Measurements from ENCODE around the gene TBC1D9B. TPM values are rescaled to one million over a fixed set of nuclear protein-coding genes. Genes with fewer than 3 reads are reported as not detected.

TBC1D9B gene
- total and polyA plus RNA-seq, 2 of the 13 experiments (the other 11 are each of a cell fraction or from before 2014, with no cell fraction given), result 35.0 to 50.0 TPM

DNA sequence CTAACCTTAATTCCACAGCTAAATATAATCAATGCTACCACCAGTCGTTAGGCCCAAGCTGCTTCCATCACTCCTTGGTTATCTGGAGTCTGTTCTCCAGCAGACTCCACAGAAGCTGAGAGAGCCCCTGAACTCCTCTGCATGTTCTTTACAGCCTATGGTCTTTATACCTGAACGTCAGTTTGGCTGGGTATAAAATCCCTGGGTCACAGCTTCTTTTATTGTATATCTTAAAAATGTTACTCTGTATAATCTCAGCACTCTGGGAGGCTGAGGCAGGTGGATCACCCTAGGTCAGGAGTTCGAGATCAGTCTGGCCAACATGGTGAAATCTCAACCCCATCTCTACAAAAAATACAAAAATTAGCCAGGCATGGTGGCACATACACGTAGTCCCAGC, 25.4 kb downstream of the TBC1D9B start:
- DNase-seq (ENCODE audit: low spot score) (no peak), ATAC-seq (no peak), FAIRE-seq (no peak)
- H2AFZ ChIP-seq (ENCODE audit: low read length), result no peak overlapping the region
- BruUV-seq (replicated peaks), result no TSS peak
- no peaks in the 10 kb centered on the region for H4K20me1 ChIP-seq (ENCODE audit: insufficient read depth, low read length)
- H3K4me2 ChIP-seq (ENCODE audit: low read depth, low read length), result no peak overlapping the region
- no peaks in the 10 kb centered on the region for H3K4me1 ChIP-seq (ENCODE audit: insufficient read depth, low read length)
- WGBS (ENCODE audit: low lambda C conversion rate), result 92% methylated on average over 4 of the region's 4 CpGs
- no peak overlapping the region for H3K9ac ChIP-seq (ENCODE audit: insufficient read depth, low read depth, low read length)
- peaks cover 28% of the 10 kb centered on the region for H3K9me3 ChIP-seq (ENCODE audit: low read length)
- no peaks in the 10 kb centered on the region for H3K79me2 ChIP-seq (ENCODE audit: insufficient read depth, low read length)
- H3K36me3 ChIP-seq (replicated peaks in 1 of 2; ENCODE audit: control insufficient read depth in 1 of 2, insufficient read depth in 2 of 2, low read length in 2 of 2), result peaks cover 21 to 55% of the 10 kb centered on the region in 2 experiments
- TF ChIP-seq ZNF274 (CRISPR knock-in tag; IDR thresholded peaks at IDR 0.05), result no peak
- no peak for TF ChIP-seq CBFB (CRISPR knock-in tag; IDR thresholded peaks at IDR 0.05)
- TF ChIP-seq ZFP82 (CRISPR knock-in tag; IDR thresholded peaks at IDR 0.05; ENCODE audit: borderline replicate concordance), result no peak
- TF ChIP-seq ZNF768 (CRISPR knock-in tag; IDR thresholded peaks at IDR 0.05), result no peak
- TF ChIP-seq RFX5 (IDR thresholded peaks at IDR 0.05; ENCODE audit: low read depth, low read length), result no peak
- TF ChIP-seq ZFP1 (CRISPR knock-in tag; IDR thresholded peaks at IDR 0.05), result peak; percentile 98
- TF ChIP-seq HNF4A (CRISPR knock-in tag; IDR thresholded peaks at IDR 0.05), result no peak
- ChIA-PET CTCF (ENCODE audit: low intra/inter-chr PET ratio, low total read pairs) (no interaction called here), POLR2A (no interaction called here)
- in situ Hi-C loops (cut with HindIII; ENCODE audit: extremely low pct_ligation_motif_present, low pct_unique_long_range_greater_than_20kb) (no loop called here), intact Hi-C loops (cut with micrococcal nuclease; ENCODE audit: unreplicated experiment) (no loop called here)
- H3K4me3 ChIP-seq (replicated peaks in 1 of 3; ENCODE audit: insufficient read depth in 1 of 3, low read depth in 2 of 3, low read length in 3 of 3), result no peak overlapping the region
- H3K27me3 ChIP-seq (ENCODE audit: control insufficient read depth in 1 of 2, insufficient read depth in 2 of 2, low read length in 2 of 2), result no peaks in the 10 kb centered on the region
- no peak overlapping the region for H3K27ac ChIP-seq (ENCODE audit: extremely low read length, insufficient read depth, low read length)

DNA sequence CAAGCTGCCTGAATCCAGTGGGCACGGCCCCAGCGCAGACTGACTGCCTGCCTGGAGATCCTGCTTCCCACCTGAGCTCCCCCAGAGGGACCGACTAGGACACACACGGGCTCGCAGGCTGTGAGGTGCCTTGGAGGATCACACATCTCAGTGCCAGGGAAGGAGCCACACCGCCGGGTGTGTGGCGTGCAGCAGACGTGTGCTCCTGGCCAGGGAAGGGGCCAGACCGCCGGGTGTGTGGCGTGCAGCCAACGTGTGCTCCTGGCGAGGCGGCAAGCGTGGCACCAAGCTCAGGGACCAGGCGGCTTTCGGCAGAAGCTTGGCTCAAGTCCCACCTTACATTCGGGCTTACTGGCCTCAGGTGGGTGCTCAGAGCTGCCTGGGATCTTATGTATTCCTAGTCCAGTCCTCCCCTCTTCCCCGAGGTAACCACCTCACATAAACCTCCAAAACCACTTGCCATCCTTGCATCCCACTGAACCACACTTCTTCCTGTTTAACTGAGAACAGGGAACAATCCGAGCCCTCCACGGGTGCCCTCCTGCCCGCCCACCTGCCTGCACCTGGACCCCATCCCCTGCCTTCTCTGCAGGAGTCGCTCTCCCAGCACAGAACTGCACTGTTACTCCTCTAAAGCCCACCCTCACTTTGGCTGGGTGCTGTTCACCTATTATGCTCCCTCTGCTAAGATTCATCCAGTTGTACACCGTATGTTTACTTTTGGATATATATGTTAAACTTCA, 26.7 kb downstream of the TBC1D9B start:
- Histone ChIP-seq H3K4me2 (ENCODE audit: low read depth, low read length) (no peak overlapping the region), H4K20me1 (ENCODE audit: insufficient read depth, low read length) (no peaks in the 10 kb centered on the region), H3K27ac (ENCODE audit: extremely low read length, insufficient read depth, low read length) (no peak overlapping the region), H3K36me3 (replicated peaks in 1 of 2; ENCODE audit: control insufficient read depth in 1 of 2, insufficient read depth in 2 of 2, low read length in 2 of 2) (peaks cover 15 to 48% of the 10 kb centered on the region in 2 experiments), H3K9me3 (ENCODE audit: low read length) (peaks cover 28% of the 10 kb centered on the region), H3K27me3 (ENCODE audit: control insufficient read depth in 1 of 2, insufficient read depth in 2 of 2, low read length in 2 of 2) (no peaks in the 10 kb centered on the region), H3K4me3 (replicated peaks in 1 of 3; ENCODE audit: insufficient read depth in 1 of 3, low read depth in 2 of 3, low read length in 3 of 3) (no peak overlapping the region), H3K4me1 (ENCODE audit: insufficient read depth, low read length) (no peaks in the 10 kb centered on the region), H3K9ac (ENCODE audit: insufficient read depth, low read depth, low read length) (no peak overlapping the region), H2AFZ (ENCODE audit: low read length) (no peak overlapping the region), H3K79me2 (ENCODE audit: insufficient read depth, low read length) (no peaks in the 10 kb centered on the region)
- ChIA-PET CTCF (ENCODE audit: low intra/inter-chr PET ratio, low total read pairs) (no interaction called here), POLR2A (no interaction called here)
- DNase-seq (ENCODE audit: low spot score) (no peak), ATAC-seq (no peak), FAIRE-seq (no peak)
- no TSS peak for BruUV-seq (replicated peaks)
- in situ Hi-C loops (cut with HindIII; ENCODE audit: extremely low pct_ligation_motif_present, low pct_unique_long_range_greater_than_20kb), result no loop called here
- intact Hi-C loops (cut with micrococcal nuclease; ENCODE audit: unreplicated experiment), result no loop called here
- 96% methylated on average over 25 of the region's 25 CpGs for WGBS (ENCODE audit: low lambda C conversion rate)
- TF ChIP-seq, protein P1, sequence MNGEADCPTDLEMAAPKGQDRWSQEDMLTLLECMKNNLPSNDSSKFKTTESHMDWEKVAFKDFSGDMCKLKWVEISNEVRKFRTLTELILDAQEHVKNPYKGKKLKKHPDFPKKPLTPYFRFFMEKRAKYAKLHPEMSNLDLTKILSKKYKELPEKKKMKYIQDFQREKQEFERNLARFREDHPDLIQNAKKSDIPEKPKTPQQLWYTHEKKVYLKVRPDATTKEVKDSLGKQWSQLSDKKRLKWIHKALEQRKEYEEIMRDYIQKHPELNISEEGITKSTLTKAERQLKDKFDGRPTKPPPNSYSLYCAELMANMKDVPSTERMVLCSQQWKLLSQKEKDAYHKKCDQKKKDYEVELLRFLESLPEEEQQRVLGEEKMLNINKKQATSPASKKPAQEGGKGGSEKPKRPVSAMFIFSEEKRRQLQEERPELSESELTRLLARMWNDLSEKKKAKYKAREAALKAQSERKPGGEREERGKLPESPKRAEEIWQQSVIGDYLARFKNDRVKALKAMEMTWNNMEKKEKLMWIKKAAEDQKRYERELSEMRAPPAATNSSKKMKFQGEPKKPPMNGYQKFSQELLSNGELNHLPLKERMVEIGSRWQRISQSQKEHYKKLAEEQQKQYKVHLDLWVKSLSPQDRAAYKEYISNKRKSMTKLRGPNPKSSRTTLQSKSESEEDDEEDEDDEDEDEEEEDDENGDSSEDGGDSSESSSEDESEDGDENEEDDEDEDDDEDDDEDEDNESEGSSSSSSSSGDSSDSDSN (CRISPR knock-in tag; IDR thresholded peaks at IDR 0.05), result no peak
- no peak for TF ChIP-seq HMGA1 (CRISPR knock-in tag; conservative IDR thresholded peaks at IDR 0.05)
- no peak for TF ChIP-seq ZKSCAN8 (CRISPR knock-in tag; IDR thresholded peaks at IDR 0.05; ENCODE audit: borderline replicate concordance)
- TF ChIP-seq HHEX (CRISPR knock-in tag; IDR thresholded peaks at IDR 0.05), result no peak
- no peak for TF ChIP-seq AHR (CRISPR knock-in tag; IDR thresholded peaks at IDR 0.05)
- TF ChIP-seq, protein P2, sequence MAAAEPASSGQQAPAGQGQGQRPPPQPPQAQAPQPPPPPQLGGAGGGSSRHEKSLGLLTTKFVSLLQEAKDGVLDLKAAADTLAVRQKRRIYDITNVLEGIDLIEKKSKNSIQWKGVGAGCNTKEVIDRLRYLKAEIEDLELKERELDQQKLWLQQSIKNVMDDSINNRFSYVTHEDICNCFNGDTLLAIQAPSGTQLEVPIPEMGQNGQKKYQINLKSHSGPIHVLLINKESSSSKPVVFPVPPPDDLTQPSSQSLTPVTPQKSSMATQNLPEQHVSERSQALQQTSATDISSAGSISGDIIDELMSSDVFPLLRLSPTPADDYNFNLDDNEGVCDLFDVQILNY (CRISPR knock-in tag; conservative IDR thresholded peaks at IDR 0.05), result no peak
- TF ChIP-seq XRCC5 (optimal IDR thresholded peaks at IDR 0.05; ENCODE audit: low read length), result no peak
- TF ChIP-seq ZSCAN9 (CRISPR knock-in tag; IDR thresholded peaks at IDR 0.05; ENCODE audit: borderline replicate concordance), result no peak
- no peak for TF ChIP-seq ZNF552 (CRISPR knock-in tag; IDR thresholded peaks at IDR 0.05; ENCODE audit: borderline replicate concordance)
- no peak for TF ChIP-seq ADNP (CRISPR knock-in tag; IDR thresholded peaks at IDR 0.05)

All from HepG2 (cell line).